22Rv1 (cell line): Measurements from ENCODE around the gene ARHGAP45.

Source experiments
- ZFX ChIP-seq: fragments of 450-650 bp; IDR thresholded peaks from 2 replicates; pipeline ENCODE4 v1.6.1; 2017; ENCODE audit warnings: antibody characterized with exemption, borderline replicate concordance
- TF ChIP-seq, protein P1 (sequence below): fragments of 450-650 bp; IDR thresholded peaks from 2 replicates; pipeline ENCODE4 v1.5.1; 2017; ENCODE audit warnings: mild to moderate bottlenecking

- TF ChIP-seq, protein P1, sequence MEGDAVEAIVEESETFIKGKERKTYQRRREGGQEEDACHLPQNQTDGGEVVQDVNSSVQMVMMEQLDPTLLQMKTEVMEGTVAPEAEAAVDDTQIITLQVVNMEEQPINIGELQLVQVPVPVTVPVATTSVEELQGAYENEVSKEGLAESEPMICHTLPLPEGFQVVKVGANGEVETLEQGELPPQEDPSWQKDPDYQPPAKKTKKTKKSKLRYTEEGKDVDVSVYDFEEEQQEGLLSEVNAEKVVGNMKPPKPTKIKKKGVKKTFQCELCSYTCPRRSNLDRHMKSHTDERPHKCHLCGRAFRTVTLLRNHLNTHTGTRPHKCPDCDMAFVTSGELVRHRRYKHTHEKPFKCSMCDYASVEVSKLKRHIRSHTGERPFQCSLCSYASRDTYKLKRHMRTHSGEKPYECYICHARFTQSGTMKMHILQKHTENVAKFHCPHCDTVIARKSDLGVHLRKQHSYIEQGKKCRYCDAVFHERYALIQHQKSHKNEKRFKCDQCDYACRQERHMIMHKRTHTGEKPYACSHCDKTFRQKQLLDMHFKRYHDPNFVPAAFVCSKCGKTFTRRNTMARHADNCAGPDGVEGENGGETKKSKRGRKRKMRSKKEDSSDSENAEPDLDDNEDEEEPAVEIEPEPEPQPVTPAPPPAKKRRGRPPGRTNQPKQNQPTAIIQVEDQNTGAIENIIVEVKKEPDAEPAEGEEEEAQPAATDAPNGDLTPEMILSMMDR, result peak; percentile 87
- no peak for TF ChIP-seq ZFX
Observed at GRCh38 chr19:1064661-1065605, 2.0 kb upstream of the ARHGAP45 start.
